ENCODE data around the gene SLC35F3. TPM values are rescaled to one million over a fixed set of nuclear protein-coding genes. Genes with fewer than 3 reads are reported as not detected.

Gene SLC35F3
- total RNA-seq, 1 experiment from 2014 or later = not detected

DNA sequence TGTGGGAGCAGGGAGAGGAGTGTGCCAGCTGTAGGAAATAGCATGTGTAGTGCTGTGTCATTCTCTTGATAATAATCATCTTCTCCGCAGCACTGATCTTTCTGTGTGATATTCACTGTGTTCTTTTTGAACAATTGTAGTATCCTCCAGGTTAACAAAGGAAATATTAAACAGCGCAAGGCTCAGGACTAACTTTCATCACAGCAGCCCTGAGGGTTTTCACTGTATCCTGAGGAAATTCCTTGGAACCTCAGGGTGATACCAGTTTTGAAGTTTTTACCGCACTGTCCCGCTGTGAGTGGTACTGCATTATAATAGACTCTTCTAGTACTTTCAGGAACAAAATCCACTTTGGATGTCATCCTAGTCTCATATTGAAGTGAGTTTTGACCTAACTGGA is 240.4 kb downstream of the SLC35F3 start:
- Histone ChIP-seq H3K4me1 (no peaks in the 10 kb centered on the region), H3K4me3 (ENCODE audit: low read depth, low read length) (no peak overlapping the region), H3K9me3 (peaks cover 16% of the 10 kb centered on the region), H3K27me3 (replicated peaks; ENCODE audit: control insufficient read depth, insufficient read depth, low read length) (no peaks in the 10 kb centered on the region), H3K36me3 (ENCODE audit: control insufficient read depth, insufficient read depth, low read length) (no peaks in the 10 kb centered on the region)
- Mint-ChIP-seq H3K4me1 (ENCODE audit: low read depth, unreplicated experiment) (no peaks in the 10 kb centered on the region), H3K9me3 (ENCODE audit: unreplicated experiment) (peaks cover 12% of the 10 kb centered on the region), H3K27ac (ENCODE audit: unreplicated experiment) (no peak overlapping the region), H3K36me3 (ENCODE audit: insufficient read depth, unreplicated experiment) (no peaks in the 10 kb centered on the region), H3K4me3 (ENCODE audit: unreplicated experiment) (no peak overlapping the region), H3K27me3 (ENCODE audit: insufficient read depth, unreplicated experiment) (peaks cover 29% of the 10 kb centered on the region)
- ChIA-PET POLR2A (no interaction called here), CTCF (no interaction called here)
- BruUV-seq (replicated peaks) = no TSS peak
- TF ChIP-seq, protein P1, sequence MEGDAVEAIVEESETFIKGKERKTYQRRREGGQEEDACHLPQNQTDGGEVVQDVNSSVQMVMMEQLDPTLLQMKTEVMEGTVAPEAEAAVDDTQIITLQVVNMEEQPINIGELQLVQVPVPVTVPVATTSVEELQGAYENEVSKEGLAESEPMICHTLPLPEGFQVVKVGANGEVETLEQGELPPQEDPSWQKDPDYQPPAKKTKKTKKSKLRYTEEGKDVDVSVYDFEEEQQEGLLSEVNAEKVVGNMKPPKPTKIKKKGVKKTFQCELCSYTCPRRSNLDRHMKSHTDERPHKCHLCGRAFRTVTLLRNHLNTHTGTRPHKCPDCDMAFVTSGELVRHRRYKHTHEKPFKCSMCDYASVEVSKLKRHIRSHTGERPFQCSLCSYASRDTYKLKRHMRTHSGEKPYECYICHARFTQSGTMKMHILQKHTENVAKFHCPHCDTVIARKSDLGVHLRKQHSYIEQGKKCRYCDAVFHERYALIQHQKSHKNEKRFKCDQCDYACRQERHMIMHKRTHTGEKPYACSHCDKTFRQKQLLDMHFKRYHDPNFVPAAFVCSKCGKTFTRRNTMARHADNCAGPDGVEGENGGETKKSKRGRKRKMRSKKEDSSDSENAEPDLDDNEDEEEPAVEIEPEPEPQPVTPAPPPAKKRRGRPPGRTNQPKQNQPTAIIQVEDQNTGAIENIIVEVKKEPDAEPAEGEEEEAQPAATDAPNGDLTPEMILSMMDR (IDR thresholded peaks at IDR 0.05; ENCODE audit: insufficient read depth in 1 of 2, low read depth in 1 of 2, low read length in 1 of 2, severe bottlenecking in 1 of 2, unreplicated experiment in 1 of 2) = no peak
- intact Hi-C loops (cut with micrococcal nuclease; ENCODE audit: unreplicated experiment) = no loop called here
- no peak for DNase-seq

GRCh38 chr1:234148350-234148749 is 243.9 kb downstream of the SLC35F3 start:
- CTCF ChIA-PET = no interaction called here
- Mint-ChIP-seq H3K36me3 (ENCODE audit: insufficient read depth, unreplicated experiment) (peaks cover 5% of the 10 kb centered on the region), H3K4me1 (ENCODE audit: low read depth, unreplicated experiment) (peaks cover 11% of the 10 kb centered on the region), H3K9me3 (ENCODE audit: unreplicated experiment) (peaks cover 12% of the 10 kb centered on the region), H3K4me3 (ENCODE audit: unreplicated experiment) (no peak overlapping the region), H3K27me3 (ENCODE audit: insufficient read depth, unreplicated experiment) (peaks cover 23% of the 10 kb centered on the region), H3K27ac (ENCODE audit: unreplicated experiment) (no peak overlapping the region)
- Histone ChIP-seq H3K4me3 (ENCODE audit: low read depth, low read length) (no peak overlapping the region), H3K9me3 (peaks cover 16% of the 10 kb centered on the region), H3K36me3 (ENCODE audit: control insufficient read depth, insufficient read depth, low read length) (no peaks in the 10 kb centered on the region), H3K27me3 (replicated peaks; ENCODE audit: control insufficient read depth, insufficient read depth, low read length) (no peaks in the 10 kb centered on the region), H3K4me1 (no peaks in the 10 kb centered on the region)
- BruUV-seq (replicated peaks) = no TSS peak
- intact Hi-C loops (cut with micrococcal nuclease; ENCODE audit: unreplicated experiment) = no loop called here
- DNase-seq = no peak
- TF ChIP-seq, protein P1 (IDR thresholded peaks at IDR 0.05; ENCODE audit: insufficient read depth in 1 of 2, low read depth in 1 of 2, low read length in 1 of 2, severe bottlenecking in 1 of 2, unreplicated experiment in 1 of 2) = no peak
- POLR2A ChIA-PET = no interaction called here

GRCh38 chr1:234148816-234149215 is 244.3 kb downstream of the SLC35F3 start:
- ChIA-PET CTCF (no interaction called here), POLR2A (no interaction called here)
- no peak overlapping the region for H3K27ac Mint-ChIP-seq (ENCODE audit: unreplicated experiment)

More at GRCh38 chr1:234148816-234149215, 244.3 kb downstream of the SLC35F3 start:
- H3K9me3 ChIP-seq = peaks cover 16% of the 10 kb centered on the region
- BruUV-seq (replicated peaks) = no TSS peak
- peaks cover 11% of the 10 kb centered on the region for H3K4me1 Mint-ChIP-seq (ENCODE audit: low read depth, unreplicated experiment)
- peaks cover 20% of the 10 kb centered on the region for H3K27me3 Mint-ChIP-seq (ENCODE audit: insufficient read depth, unreplicated experiment)
- TF ChIP-seq, protein P1 (IDR thresholded peaks at IDR 0.05; ENCODE audit: insufficient read depth in 1 of 2, low read depth in 1 of 2, low read length in 1 of 2, severe bottlenecking in 1 of 2, unreplicated experiment in 1 of 2) = no peak
- no peak overlapping the region for H3K4me3 ChIP-seq (ENCODE audit: low read depth, low read length)
- H3K4me3 Mint-ChIP-seq (ENCODE audit: unreplicated experiment) = no peak overlapping the region
- DNase-seq = no peak
- no peaks in the 10 kb centered on the region for H3K4me1 ChIP-seq
- no peaks in the 10 kb centered on the region for H3K36me3 ChIP-seq (ENCODE audit: control insufficient read depth, insufficient read depth, low read length)
- H3K9me3 Mint-ChIP-seq (ENCODE audit: unreplicated experiment) = peaks cover 12% of the 10 kb centered on the region
- peaks cover 5% of the 10 kb centered on the region for H3K36me3 Mint-ChIP-seq (ENCODE audit: insufficient read depth, unreplicated experiment)
- H3K27me3 ChIP-seq (replicated peaks; ENCODE audit: control insufficient read depth, insufficient read depth, low read length) = no peaks in the 10 kb centered on the region
- intact Hi-C loops (cut with micrococcal nuclease; ENCODE audit: unreplicated experiment) = no loop called here
